Measurements from ENCODE around the gene BAIAP3.
"Not testable (repeated sequence)": the region's sequence is repeated elsewhere in the genome, so short reads cannot be mapped to it uniquely, and the experiment has no call there.

Gene BAIAP3

GRCh38 chr16:1333149-1333812 lies at the start of gene BAIAP3:
BAIAP3 (plus strand) TSS chr16:1333645; CDS start chr16:1338550, 4,905 bp downstream.
- DNase-seq (ENCODE audit: low read depth) = peak; percentile 25

GRCh38 chr16:1283996-1284616 lies 49.3 kb upstream of the BAIAP3 start:
- DNase-seq (ENCODE audit: low read depth) = no peak

GRCh38 chr16:1285669-1286512 lies 47.6 kb upstream of the BAIAP3 start:
- DNase-seq (ENCODE audit: low read depth) = no peak

- no peak for DNase-seq (ENCODE audit: low read depth)
Observed at GRCh38 chr16:1286513-1287094, 46.8 kb upstream of the BAIAP3 start.

GRCh38 chr16:1287982-1288670 lies 45.3 kb upstream of the BAIAP3 start:
- no peak for DNase-seq (ENCODE audit: low read depth)

- DNase-seq (ENCODE audit: low read depth) = no peak
Observed at GRCh38 chr16:1288813-1289476, 44.5 kb upstream of the BAIAP3 start.

GRCh38 chr16:1289477-1289866 lies 44.0 kb upstream of the BAIAP3 start:
- DNase-seq (ENCODE audit: low read depth) = no peak

GRCh38 chr16:1290063-1290501 lies 43.4 kb upstream of the BAIAP3 start:
- peak; percentile 20 for DNase-seq (ENCODE audit: low read depth)

- no peak for DNase-seq (ENCODE audit: low read depth)
Observed at GRCh38 chr16:1290860-1291575, 42.4 kb upstream of the BAIAP3 start.

- no peak for DNase-seq (ENCODE audit: low read depth)
Observed at GRCh38 chr16:1291576-1291974, 41.9 kb upstream of the BAIAP3 start.

GRCh38 chr16:1292208-1292607 lies 41.2 kb upstream of the BAIAP3 start:
- not testable (repeated sequence) for DNase-seq (ENCODE audit: low read depth)

- not testable (repeated sequence) for DNase-seq (ENCODE audit: low read depth)
Observed at GRCh38 chr16:1292808-1293207, 40.6 kb upstream of the BAIAP3 start.

GRCh38 chr16:1293921-1294656 lies 39.4 kb upstream of the BAIAP3 start:
- no peak for DNase-seq (ENCODE audit: low read depth)

- no peak for DNase-seq (ENCODE audit: low read depth)
Observed at GRCh38 chr16:1295465-1295864, 38.0 kb upstream of the BAIAP3 start.

- not testable (repeated sequence) for DNase-seq (ENCODE audit: low read depth)
Observed at GRCh38 chr16:1296688-1297017, 36.8 kb upstream of the BAIAP3 start.

- peak; percentile 56 for DNase-seq (ENCODE audit: low read depth)
Observed at GRCh38 chr16:1297018-1297696, 36.3 kb upstream of the BAIAP3 start.

GRCh38 chr16:1298406-1298805 lies 35.0 kb upstream of the BAIAP3 start:
- DNase-seq (ENCODE audit: low read depth) = no peak

- no peak for DNase-seq (ENCODE audit: low read depth)
Observed at GRCh38 chr16:1299012-1299867, 34.2 kb upstream of the BAIAP3 start.

- DNase-seq (ENCODE audit: low read depth) = no peak
Observed at GRCh38 chr16:1299868-1300203, 33.6 kb upstream of the BAIAP3 start.

Measured in iris pigment epithelial cell (primary cell).